Kidney glomerular epithelial cell (primary cell): ENCODE data around the gene LAYN.
A peak's percentile ranks its signal among the peaks of the same experiment; 100 is the strongest.

Experiments used
- DNase-seq: peaks from one replicate; lab custom pipeline; 2025; lab: John Stamatoyannopoulos, UW

LAYN gene

DNA sequence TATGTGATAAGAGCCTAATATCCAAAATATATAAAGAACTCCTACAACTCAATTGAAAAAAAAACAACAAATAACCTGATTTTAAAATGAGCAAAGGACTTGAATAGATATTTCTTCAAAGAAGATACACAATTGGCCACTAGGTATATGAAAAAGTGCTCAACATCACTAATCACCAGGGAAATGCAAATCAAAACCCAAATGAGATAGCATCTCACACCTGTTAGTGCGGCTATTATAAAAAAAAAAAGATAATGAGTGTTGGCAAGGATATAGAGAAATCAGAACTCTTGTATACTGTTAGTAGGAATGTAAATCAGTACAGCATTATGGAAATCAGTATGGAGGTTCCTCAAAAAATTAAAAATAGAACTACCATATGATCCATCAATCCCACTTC lies 55.8 kb downstream of the LAYN start:
- DNase-seq = no peak

- no peak for DNase-seq
Observed at GRCh38 chr11:111598148-111598547, 57.6 kb downstream of the LAYN start.

- DNase-seq = no peak
Observed at GRCh38 chr11:111598559-111598958, 58.0 kb downstream of the LAYN start.

DNA sequence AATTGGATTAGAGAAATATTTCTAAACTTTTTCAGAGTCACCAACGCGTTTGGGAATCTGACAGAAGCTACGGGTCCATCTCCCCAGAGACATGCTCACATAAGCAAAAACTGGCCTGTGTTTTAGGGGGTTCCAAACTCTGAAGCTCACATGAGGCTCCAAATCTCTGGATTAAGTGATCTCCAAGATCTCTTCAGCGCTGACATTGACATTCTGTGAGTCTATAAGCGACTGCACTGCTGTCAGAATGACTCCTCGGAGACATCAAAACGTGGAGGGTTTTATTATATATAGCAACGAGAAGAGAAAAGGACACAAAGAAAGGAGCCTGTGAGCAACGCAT lies 61.1 kb downstream of the LAYN start:
- DNase-seq = no peak

DNA sequence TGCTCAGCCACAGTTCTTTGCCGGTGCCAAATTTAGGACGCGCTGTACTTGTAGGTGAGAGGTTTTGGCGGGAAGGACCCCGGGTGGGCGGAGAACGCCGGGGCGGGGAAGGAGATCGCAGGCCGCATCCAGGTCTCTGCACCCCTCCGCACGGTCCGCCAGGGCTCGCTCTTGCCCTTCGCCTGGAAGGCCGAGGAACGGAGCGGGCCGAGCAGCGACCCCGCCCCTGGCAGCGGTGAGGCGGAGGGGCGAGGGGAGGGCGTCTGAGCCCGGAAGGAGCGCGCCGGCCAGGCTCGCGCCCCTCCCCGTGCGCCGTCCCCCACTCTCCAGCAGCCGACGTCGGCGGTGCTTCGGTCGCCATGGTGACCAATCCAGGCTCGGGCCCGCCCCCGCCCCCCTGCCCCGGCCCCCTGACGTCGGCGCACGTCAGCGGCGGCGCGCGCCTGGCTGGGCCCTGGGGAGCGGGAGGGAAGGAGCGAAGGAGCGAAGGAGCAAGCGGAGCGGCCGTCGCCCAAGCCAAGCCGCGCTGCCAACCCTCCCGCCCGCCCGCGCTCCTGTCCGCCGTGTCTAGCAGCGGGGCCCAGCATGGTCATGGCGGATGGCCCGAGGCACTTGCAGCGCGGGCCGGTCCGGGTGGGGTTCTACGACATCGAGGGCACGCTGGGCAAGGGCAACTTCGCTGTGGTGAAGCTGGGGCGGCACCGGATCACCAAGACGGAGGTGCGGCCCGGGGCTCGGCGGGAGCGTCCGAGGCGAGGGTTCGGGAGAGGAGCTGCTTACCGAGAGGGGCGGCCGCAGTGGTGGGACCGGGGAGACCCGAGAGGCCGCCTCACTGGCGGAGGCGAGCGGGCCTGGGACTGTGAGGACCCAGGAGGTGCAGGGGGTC lies 61.7 kb downstream of the LAYN start, which contains the start of gene SIK2:
Gene SIK2 (plus strand): TSS at position 471 of the 886 bp plus-strand sequence. CDS start 115 bp downstream, at position 586.
- peak; percentile 91 for DNase-seq

DNA sequence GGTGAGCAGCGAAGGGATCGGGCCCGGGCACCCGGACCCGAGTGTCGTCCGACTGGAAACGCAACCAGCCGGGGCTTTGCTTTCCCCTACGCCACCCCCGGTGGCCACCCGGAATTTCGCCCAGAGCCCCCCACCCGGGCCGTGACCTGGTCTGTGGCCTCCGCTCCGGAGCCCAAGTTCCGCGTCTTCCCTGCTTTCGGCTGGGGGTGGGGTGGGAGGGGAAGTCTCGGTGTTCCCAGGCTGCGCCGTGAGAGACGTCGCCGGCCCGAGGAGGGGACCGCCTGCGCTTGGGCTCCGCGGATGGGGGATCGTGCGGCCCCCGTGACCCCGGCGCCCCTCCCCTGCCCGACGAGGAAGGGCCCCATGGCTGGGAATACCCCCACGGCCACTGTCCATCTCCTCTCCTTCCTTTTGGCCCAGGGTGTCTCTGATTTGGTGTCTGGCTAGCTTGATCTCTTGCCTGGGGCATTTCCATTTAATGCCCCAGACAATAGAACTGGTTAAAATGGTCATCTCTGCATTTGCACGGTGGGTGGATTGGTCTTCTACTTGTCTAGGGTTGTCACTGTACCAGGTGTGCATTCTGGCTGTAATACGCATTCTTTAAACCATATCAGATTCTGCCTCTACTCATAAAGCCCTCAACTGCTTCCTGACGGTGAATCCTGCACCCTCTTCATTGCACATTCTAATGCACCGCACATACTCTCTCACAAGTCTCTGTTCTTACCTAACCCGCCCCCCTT lies 62.5 kb downstream of the LAYN start:
- DNase-seq = peak; percentile 30

DNA sequence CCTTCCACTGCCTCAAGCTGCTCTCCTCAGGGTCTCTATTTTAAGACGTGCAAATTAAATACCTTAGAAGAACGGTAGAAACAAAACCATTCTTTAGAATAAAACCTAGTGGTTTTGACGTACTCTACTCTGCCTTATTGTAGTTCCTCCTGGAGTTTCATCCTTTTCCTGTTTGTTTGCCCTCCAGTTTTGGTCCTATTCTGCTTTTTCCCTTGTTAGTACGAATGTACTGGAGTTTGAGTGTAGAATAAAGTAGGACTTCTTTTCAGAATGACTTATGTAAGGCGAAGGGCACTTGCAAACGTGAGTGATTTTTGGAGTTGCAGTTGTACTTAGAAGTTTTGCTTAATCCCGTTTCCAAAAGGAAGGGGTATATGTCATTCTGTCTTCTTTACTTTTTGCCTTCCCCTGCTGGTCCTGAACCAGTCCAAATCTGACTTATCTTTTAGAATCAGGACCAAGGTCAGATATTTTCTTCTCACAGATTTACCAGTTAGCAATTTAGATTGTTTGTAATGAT lies 63.2 kb downstream of the LAYN start:
- no peak for DNase-seq

DNA sequence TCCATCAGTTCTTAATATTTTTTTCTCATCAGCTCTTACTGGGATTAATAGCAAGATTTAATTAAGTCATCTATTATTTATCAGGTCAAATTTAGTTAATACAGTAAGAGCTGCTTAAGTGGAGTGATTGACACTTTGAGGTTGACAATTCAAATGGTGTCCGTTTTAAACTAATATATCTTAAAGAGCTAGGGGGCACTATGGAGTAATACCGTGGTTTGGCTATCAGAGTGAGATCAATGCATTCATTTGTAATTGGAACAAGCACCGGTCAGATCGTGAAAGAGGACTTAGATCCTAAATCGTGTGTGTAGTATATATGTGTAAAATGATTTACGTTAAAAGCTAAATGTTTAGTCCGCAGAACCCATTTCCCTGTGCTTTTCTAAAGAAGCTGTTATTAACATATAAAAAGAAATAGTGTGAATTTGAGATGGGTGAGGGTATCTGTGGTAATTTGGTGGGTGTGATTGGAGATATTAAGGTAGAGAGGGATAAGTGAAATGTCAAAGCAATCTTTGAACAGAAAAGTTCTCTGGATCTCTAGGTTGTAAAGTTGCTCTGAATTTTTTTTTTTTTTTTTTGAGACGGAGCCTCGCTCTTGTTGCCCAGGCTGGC lies 64.0 kb downstream of the LAYN start:
- DNase-seq = peak; percentile 70

GRCh38 chr11:111605681-111606080 lies 65.2 kb downstream of the LAYN start:
- DNase-seq = no peak

GRCh38 chr11:111606986-111607385 lies 66.5 kb downstream of the LAYN start:
- no peak for DNase-seq

DNA sequence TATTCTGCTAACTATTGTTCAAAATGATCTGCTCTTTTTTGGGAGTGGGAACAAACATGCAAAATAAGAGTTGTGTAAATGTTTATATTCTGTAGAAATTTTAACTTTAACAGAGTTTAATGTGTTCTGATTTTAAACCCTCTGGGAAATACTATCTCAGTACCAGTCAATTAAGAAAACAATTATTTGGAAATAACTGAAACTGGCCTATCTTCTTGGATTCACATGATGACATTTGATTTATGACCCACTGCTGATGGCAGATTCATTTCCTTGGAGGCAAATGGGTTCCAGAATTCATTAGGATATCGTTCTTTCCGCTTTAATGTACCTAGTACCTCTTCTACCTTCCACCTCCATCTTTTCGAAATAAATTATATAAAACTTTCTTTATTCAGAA lies 67.2 kb downstream of the LAYN start:
- no peak for DNase-seq
